Ectodermal cell (in vitro differentiated cells): ENCODE measurements around the gene HSPA4.

ENCODE experiments used
- H3K27ac ChIP-seq: 2 replicates; pipeline ENCODE4 v1.7.0; 2013; ENCODE audit warnings: mild to moderate bottlenecking, low read depth, low read length; ENCODE audit not compliant: insufficient read depth, poor library complexity, severe bottlenecking
- H3K27me3 ChIP-seq: 2 replicates; pipeline ENCODE4 v1.7.0; 2013; ENCODE audit warnings: mild to moderate bottlenecking, low read length; ENCODE audit not compliant: insufficient read depth, control insufficient read depth, poor library complexity, severe bottlenecking
- H3K36me3 ChIP-seq: one replicate; pipeline ENCODE4 v1.7.0; 2013; ENCODE audit warnings: low read length; ENCODE audit not compliant: control insufficient read depth, insufficient read depth
- H3K4me1 ChIP-seq: one replicate; pipeline ENCODE4 v1.7.0; 2013; ENCODE audit warnings: low read length; ENCODE audit not compliant: control insufficient read depth, insufficient read depth
- H3K4me3 ChIP-seq: 2 replicates; pipeline ENCODE4 v1.7.0; 2013; ENCODE audit warnings: low read depth, low read length, control low read depth; ENCODE audit not compliant: insufficient read depth
- H3K9me3 ChIP-seq: 2 replicates; pipeline ENCODE4 v1.7.0; 2013; ENCODE audit warnings: mild to moderate bottlenecking, low read length, moderate library complexity; ENCODE audit not compliant: control insufficient read depth
- WGBS, 2 experiments: methylation state at CpG; one replicate each; pipeline ENCODE4 v1.1.7; 2013; ENCODE audit warnings: missing lambda C conversion rate in 2 of 2; 5-methylcytosine and 5-hydroxymethylcytosine counted together

HSPA4 gene

DNA sequence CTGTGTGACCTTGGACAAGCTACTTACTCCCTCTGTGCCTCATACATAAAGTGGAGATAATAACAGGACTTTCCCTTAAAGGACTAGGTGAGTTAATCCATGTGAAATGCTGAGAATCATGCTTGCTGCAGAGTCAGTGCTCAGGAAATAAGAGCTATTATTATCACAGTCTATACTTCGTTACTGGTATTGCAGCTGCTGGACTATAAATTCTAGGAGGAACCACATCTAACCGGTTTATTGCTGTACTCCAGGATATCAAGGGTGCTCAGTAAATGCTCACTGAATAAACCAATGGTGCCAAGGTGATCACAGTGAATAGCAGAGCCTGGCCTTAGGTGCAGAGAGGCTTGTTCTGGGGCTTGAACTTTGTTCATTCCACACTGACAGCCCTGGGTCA, 69.3 kb downstream of the HSPA4 start:
- Histone ChIP-seq H3K36me3 (no peaks in the 10 kb centered on the region), H3K27ac (no peak overlapping the region), H3K4me3 (no peak overlapping the region), H3K27me3 (no peaks in the 10 kb centered on the region), H3K9me3 (no peaks in the 10 kb centered on the region), H3K4me1 (no peaks in the 10 kb centered on the region)
- 97 to 98% methylated on average over 2 of the region's 2 CpGs for WGBS, 2 experiments

DNA sequence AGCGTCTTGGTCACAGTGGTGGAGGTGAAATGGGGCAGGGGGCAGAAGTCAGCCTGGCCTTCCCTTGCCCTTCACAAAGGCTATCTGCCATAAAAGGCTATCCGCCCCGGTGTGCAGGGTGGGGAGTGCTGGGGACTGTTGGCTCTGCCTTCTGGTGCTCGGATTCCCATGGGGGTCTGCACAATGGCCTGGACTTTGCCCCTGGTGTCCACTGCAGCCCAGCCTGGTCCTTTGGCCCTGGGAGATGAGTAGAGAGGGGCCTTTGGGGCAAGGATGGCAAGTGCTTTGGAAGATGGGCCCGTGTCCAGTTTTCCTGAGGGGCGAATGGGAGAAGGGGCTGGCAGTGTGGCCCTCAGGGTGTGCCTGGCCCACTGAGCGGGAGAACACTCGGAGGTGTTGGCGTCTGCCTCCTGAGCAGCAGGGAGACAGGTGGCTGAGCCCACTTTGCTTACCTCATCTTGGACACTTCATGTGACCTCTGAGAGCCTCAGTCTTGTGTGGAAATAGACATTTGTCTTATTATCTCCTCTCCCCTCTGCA, 69.9 kb downstream of the HSPA4 start:
- no peaks in the 10 kb centered on the region for H3K36me3 ChIP-seq

DNA sequence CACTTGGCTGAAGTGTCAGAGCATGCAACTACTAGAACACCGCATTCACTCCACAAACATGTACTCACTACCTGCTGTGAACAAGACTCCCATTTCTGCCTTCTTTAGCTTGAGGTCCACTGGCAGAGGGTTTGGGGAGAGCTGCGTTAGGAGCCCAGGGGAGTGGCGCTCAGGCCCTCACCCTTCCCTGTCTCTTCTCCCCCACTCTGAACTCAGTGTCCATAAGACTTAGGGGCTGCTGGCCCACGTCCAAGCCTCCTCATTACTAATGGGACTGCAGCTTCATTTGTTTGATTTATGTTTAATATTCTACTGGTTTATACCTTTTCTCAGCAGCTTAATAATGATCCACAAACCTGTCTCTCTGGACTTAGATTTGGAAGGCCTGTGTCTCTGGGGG, 70.9 kb downstream of the HSPA4 start:
- WGBS, 2 experiments, result 93 to 95% methylated on average over 3 to 4 of the region's 4 CpGs
- no peak overlapping the region for H3K4me3 ChIP-seq
- H3K4me1 ChIP-seq, result no peaks in the 10 kb centered on the region
- no peak overlapping the region for H3K27ac ChIP-seq
- H3K27me3 ChIP-seq, result no peaks in the 10 kb centered on the region
- no peaks in the 10 kb centered on the region for H3K36me3 ChIP-seq
- no peaks in the 10 kb centered on the region for H3K9me3 ChIP-seq

More for the DNA sequence above, 69.9 kb downstream of the HSPA4 start:
- no peak overlapping the region for H3K4me3 ChIP-seq
- no peak overlapping the region for H3K27ac ChIP-seq
- 86 to 87% methylated on average over 9 of the region's 9 CpGs for WGBS, 2 experiments
- H3K4me1 ChIP-seq, result no peaks in the 10 kb centered on the region
- no peaks in the 10 kb centered on the region for H3K27me3 ChIP-seq
- no peaks in the 10 kb centered on the region for H3K9me3 ChIP-seq

DNA sequence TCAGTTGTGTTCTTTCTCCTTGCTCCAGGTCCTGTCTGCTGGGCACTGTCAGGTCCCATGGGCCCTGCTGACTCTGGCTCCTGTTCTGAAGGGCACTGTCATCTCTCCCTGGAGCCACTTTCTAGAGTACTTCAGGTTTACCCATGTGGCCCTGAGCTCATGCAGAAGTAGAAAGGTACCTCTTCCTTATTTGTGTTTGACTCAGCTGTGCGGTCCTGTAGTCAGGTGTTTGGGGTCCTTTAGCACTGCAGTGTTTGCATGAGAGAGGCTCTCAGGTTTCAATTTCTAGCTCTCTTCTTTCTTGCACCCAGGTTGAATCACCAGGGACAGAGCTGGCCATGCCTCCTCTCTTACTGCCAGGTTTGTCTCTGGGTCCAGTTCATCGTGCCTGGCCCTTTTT, 71.5 kb downstream of the HSPA4 start:
- 87 to 88% methylated on average over 2 of the region's 2 CpGs for WGBS, 2 experiments
- no peaks in the 10 kb centered on the region for H3K9me3 ChIP-seq
- H3K27me3 ChIP-seq, result no peaks in the 10 kb centered on the region
- no peaks in the 10 kb centered on the region for H3K36me3 ChIP-seq
- no peak overlapping the region for H3K27ac ChIP-seq
- no peaks in the 10 kb centered on the region for H3K4me1 ChIP-seq
- no peak overlapping the region for H3K4me3 ChIP-seq

DNA sequence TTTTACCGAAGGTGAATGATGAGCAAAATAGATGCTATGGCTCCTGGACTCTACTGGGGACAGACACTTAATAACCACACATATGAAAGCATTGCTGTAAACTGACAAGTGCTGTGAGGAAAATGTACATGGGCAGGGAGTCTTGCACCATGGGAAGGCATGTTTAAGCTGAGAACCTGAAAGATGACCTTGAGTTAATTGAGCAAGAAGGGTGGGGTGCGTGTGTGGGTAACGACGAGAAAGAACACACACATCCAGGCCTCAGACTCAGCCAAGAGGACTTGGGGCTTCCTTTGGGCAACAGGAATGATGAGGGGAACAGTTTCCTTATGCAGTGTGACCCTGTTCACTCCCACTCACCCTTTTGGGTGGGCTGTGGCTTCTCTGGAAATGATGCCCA, 73.1 kb downstream of the HSPA4 start:
- 91 to 96% methylated on average over 4 of the region's 4 CpGs for WGBS, 2 experiments
- H3K36me3 ChIP-seq, result no peaks in the 10 kb centered on the region
- no peaks in the 10 kb centered on the region for H3K27me3 ChIP-seq
- H3K4me1 ChIP-seq, result no peaks in the 10 kb centered on the region
- no peak overlapping the region for H3K4me3 ChIP-seq
- H3K9me3 ChIP-seq, result no peaks in the 10 kb centered on the region
- H3K27ac ChIP-seq, result no peak overlapping the region

DNA sequence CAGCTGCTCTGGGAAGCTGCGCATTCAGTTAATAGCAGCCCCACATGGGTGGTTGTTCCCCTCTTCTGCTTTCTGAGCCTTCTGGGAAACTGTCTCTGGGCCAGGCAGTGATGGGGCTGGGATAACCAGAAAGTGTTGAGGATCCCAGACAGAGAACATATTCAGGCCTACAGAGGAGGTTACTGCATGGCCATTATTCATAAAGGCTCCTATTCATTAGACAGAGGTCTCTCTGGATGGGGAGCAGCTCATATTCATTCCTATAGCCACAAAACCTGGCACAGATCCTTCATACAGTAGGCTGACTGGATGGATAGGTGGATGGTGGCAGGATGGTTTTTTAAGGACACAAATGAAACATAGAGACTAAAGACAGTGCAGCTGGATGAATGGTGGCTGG, 76.3 kb downstream of the HSPA4 start:
- no peak overlapping the region for H3K4me3 ChIP-seq
- WGBS, 2 experiments, result 96 to 100% methylated on average over 1 of the region's 1 CpG
- no peaks in the 10 kb centered on the region for H3K4me1 ChIP-seq
- H3K9me3 ChIP-seq, result no peaks in the 10 kb centered on the region
- H3K27me3 ChIP-seq, result no peaks in the 10 kb centered on the region
- H3K36me3 ChIP-seq, result no peaks in the 10 kb centered on the region
- no peak overlapping the region for H3K27ac ChIP-seq

DNA sequence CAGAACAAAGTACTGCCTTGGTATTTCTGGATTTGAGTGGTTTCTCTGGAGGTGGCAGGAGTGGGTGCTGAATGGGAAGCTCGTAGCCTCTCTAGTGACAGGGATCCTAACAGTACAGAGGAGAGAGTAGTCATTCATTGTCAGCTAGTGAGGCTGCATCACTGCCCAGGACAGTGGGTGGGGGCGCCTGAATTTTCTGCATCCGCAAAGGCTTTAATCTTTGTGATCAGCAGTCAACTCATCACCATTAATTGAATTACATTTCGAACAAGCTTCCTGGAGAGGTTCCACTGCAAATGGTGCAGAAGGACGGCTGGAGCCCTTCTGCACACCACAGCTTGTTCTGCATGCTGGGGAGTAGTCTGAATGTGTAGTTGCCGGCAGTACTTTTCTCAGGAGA, 77.5 kb downstream of the HSPA4 start:
- Histone ChIP-seq H3K9me3 (no peaks in the 10 kb centered on the region), H3K4me3 (no peak overlapping the region), H3K27ac (no peak overlapping the region), H3K36me3 (no peaks in the 10 kb centered on the region), H3K4me1 (no peaks in the 10 kb centered on the region), H3K27me3 (no peaks in the 10 kb centered on the region)
- WGBS, 2 experiments, result 83 to 87% methylated on average over 6 of the region's 6 CpGs

DNA sequence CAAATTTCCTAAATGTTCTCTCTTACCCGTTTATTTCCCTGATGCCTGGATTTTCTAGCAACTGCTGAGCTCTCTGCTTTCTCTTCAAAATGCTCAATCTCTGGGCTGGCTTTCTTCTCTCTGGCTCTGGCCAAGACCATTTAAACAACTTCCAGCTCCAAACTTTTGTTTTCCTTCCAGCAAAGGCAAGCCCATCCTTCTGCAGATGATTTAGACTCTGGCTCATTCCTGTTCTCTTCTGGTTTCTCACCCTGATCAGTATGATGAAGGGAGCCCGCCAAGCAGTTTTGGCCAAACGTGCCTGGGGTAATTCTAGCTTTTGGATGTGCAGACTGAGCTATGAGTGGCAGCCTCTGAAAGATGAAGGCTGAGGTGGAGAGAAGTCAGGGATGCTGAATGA, 78.1 kb downstream of the HSPA4 start:
- no peaks in the 10 kb centered on the region for H3K9me3 ChIP-seq
- H3K4me1 ChIP-seq, result no peaks in the 10 kb centered on the region
- H3K36me3 ChIP-seq, result no peaks in the 10 kb centered on the region
- no peaks in the 10 kb centered on the region for H3K27me3 ChIP-seq
- H3K27ac ChIP-seq, result no peak overlapping the region
- H3K4me3 ChIP-seq, result no peak overlapping the region
- 88 to 93% methylated on average over 3 of the region's 3 CpGs for WGBS, 2 experiments

DNA sequence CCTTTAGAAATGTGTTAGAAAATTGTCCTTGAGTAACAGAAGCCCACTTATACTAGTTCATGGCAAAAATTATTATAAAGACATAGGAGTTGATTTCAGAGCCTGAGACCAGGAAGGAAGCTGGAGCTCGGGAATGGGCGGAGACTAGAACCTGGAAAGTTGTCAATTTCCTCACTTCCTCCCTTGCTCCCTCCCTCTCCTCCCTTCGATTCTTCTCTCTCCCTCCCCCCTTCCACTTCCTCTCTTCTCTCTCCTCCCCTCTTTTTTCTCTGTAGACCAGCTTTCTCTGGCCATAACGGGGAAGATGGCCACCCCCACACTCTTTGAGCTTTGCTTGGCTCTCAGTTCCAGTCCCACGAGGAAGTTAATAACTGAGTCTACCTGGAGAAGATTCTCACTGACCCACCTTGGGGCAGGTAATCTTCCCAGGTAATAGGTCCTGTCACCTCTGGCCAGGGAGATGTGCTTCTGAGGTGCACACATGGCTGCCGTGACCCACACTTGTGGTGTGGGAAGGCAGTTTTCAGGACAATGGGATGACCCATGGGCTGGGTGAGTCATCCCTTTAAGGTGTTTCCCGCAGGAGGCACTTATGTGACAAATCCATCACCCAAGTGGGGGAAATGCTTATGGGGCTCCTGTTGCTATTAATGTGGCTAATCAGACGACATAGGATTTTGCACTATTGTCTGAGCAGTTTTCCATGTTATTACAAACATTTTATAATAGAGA, 78.7 kb downstream of the HSPA4 start:
- Histone ChIP-seq H3K27me3 (no peaks in the 10 kb centered on the region), H3K36me3 (no peaks in the 10 kb centered on the region), H3K27ac (no peak overlapping the region), H3K4me3 (no peak overlapping the region), H3K4me1 (no peaks in the 10 kb centered on the region), H3K9me3 (no peaks in the 10 kb centered on the region)
- 89 to 91% methylated on average over 7 to 8 of the region's 8 CpGs for WGBS, 2 experiments

DNA sequence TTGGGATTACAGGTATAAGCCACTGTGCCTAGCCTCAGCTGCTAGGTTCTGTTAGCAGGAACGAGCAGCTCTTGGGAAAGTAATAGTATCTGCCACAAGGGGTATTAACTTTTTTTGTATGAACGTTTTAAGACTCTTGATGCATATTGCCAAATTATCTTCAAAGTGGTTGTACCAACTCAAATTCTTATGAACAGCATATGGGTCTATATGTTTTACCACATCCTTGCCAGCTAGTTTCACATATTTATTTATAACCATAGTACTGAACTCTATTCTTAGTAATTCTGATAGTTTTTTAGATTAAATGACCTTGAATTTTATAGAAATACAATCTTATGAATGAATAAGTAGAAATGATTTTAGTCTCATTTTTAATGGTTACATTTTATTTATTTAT, 80.9 kb downstream of the HSPA4 start:
- Histone ChIP-seq H3K27me3 (no peaks in the 10 kb centered on the region), H3K9me3 (no peaks in the 10 kb centered on the region), H3K27ac (no peak overlapping the region), H3K4me1 (no peaks in the 10 kb centered on the region), H3K4me3 (no peak overlapping the region), H3K36me3 (no peaks in the 10 kb centered on the region)
- WGBS, 2 experiments, result 93 to 100% methylated on average over 2 of the region's 2 CpGs
